K562 (cell line): Measurements from ENCODE around the gene RGS9. TPM values are rescaled to one million over a fixed set of nuclear protein-coding genes. Genes with fewer than 3 reads are reported as not detected.

Source experiments
- CBX3 ChIP-seq, 2 experiments: IDR thresholded peaks; 1 replicate in 1 of 2; 2 replicates in 1 of 2; pipeline ENCODE4 v1.6.1; 2012; ENCODE audit warnings: inconsistent platforms in 2 of 2, low read length in 2 of 2, borderline replicate concordance in 1 of 2, control low read depth in 1 of 2
- CC2D1A ChIP-seq: fragments of 450-650 bp; IDR thresholded peaks from 2 replicates; pipeline ENCODE4 v1.6.1; 2017; ENCODE audit warnings: mild to moderate bottlenecking
- CREB3L1 ChIP-seq: fragments of 450-650 bp; IDR thresholded peaks from 2 replicates; pipeline ENCODE4 v1.6.1; 2014; ENCODE audit warnings: low read depth, mild to moderate bottlenecking, moderate library complexity, borderline replicate concordance
- DEAF1 ChIP-seq: fragments of 450-650 bp; formaldehyde crosslinking; IDR thresholded peaks from 2 replicates; pipeline ENCODE4 v1.4.0; 2020; ENCODE audit warnings: mild to moderate bottlenecking, moderate library complexity
- EZH2 ChIP-seq: IDR thresholded peaks from 2 replicates; pipeline ENCODE4 v1.6.1; 2012; ENCODE audit warnings: low read depth, mild to moderate bottlenecking, inconsistent platforms, low read length, borderline replicate concordance
- GABPB2 ChIP-seq: fragments of 250-450 bp; sonication (Bioruptor Pico); conservative IDR thresholded peaks from 2 replicates; pipeline ENCODE4 v1.5.1; 2021; ENCODE audit warnings: mild to moderate bottlenecking
- HDGF ChIP-seq: fragments of 450-650 bp; IDR thresholded peaks from 2 replicates; pipeline ENCODE4 v1.6.1; 2016
- LCOR ChIP-seq: sonication (generic); formaldehyde crosslinking; IDR thresholded peaks from 2 replicates; pipeline ENCODE4 v1.8.0; 2022; ENCODE audit warnings: mild to moderate bottlenecking, missing genetic modification reagents
- MXI1 ChIP-seq: IDR thresholded peaks from 2 replicates; pipeline ENCODE4 v1.6.1; 2011; ENCODE audit warnings: low read depth, mild to moderate bottlenecking, improper control_type of control experiment, low read length
- POLR3A ChIP-seq: IDR thresholded peaks from 2 replicates; pipeline ENCODE4 v1.6.1; 2011; ENCODE audit warnings: borderline replicate concordance, mild to moderate bottlenecking, moderate library complexity; ENCODE audit not compliant: insufficient read length, insufficient read depth; ENCODE audit errors: extremely low read depth
- PTTG1 ChIP-seq: fragments of 450-650 bp; IDR thresholded peaks from 2 replicates; pipeline ENCODE4 v1.6.1; 2016; ENCODE audit warnings: low read depth, mild to moderate bottlenecking, missing genetic modification characterization, missing compliant biosample characterization
- RBFOX2 ChIP-seq: fragments of 200-400 bp; formaldehyde crosslinking; IDR thresholded peaks from 2 replicates; pipeline ENCODE4 v1.6.1; 2017; ENCODE audit warnings: low read depth, mild to moderate bottlenecking, low read length, moderate library complexity
- SIN3A ChIP-seq, 2 experiments: fragments of 150-350 bp in 1 of 2; IDR thresholded peaks; 2 replicates each; pipeline ENCODE4 v1.6.1; 2011 to 2016; ENCODE audit warnings: borderline replicate concordance in 2 of 2, low read depth in 2 of 2, low read length in 2 of 2, mild to moderate bottlenecking in 2 of 2, moderate library complexity in 2 of 2; ENCODE audit not compliant: control insufficient read depth in 1 of 2
- TAF7 ChIP-seq: fragments of 450-650 bp; IDR thresholded peaks from 2 replicates; pipeline ENCODE4 v1.6.1; 2016; ENCODE audit warnings: missing genetic modification characterization, missing compliant biosample characterization
- THAP12 ChIP-seq: fragments of 250-450 bp; sonication (Bioruptor Pico); IDR thresholded peaks from 2 replicates; pipeline ENCODE4 v1.9.0; 2021; ENCODE audit warnings: mild to moderate bottlenecking, inconsistent platforms
- U2AF2 ChIP-seq: fragments of 200-400 bp; formaldehyde crosslinking; optimal IDR thresholded peaks from 2 replicates; pipeline ENCODE3; 2017; ENCODE audit warnings: low read depth, mild to moderate bottlenecking, low read length
- ZBTB2 ChIP-seq: fragments of 450-650 bp; IDR thresholded peaks from 2 replicates; pipeline ENCODE4 v1.6.1; 2016; ENCODE audit warnings: antibody characterized with exemption
- ZNF699 ChIP-seq: fragments of 250-450 bp; sonication (Bioruptor Pico); IDR thresholded peaks from 2 replicates; pipeline ENCODE4 v1.8.0; 2021; ENCODE audit warnings: mild to moderate bottlenecking, moderate library complexity; ENCODE audit not compliant: insufficient replicate concordance
- ZNF740 ChIP-seq, 3 experiments: fragments of 200-800 bp in 1 of 3; sonication (Bioruptor generic) in 1 of 3; sonication (generic) in 1 of 3; formaldehyde crosslinking in 1 of 3; IDR thresholded peaks; 2 replicates each; pipeline versions ENCODE4 v1.6.1 to v1.8.0; 2016 to 2022; ENCODE audit warnings: mild to moderate bottlenecking in 2 of 3, missing compliant biosample characterization in 2 of 3, missing genetic modification characterization in 2 of 3, missing genetic modification reagents in 1 of 3
- polyA plus RNA-seq, 8 experiments: library from polyadenylated mRNA; depleted of rRNA in 4 of 8; stranded (reverse) in 5 of 8; unstranded in 3 of 8; fragments of >200 nt; fragmentation: Nextera tagmentation in 2 of 8; fragmentation: Illumina TruSeq in 1 of 8; extraction: Ambion mirVana in 2 of 8; extraction: Trizol in 1 of 8; gene quantifications; 2 replicates each; pipeline versions ENCODE4 v1.2.1 to v1.2.3, GENCODE V29; 2011 to 2014; ENCODE audit warnings: inconsistent platforms in 1 of 8, missing spikeins in 1 of 8
- total RNA-seq, 7 experiments: library from RNA; depleted of rRNA in 6 of 7; stranded (reverse); fragments of >200 nt in 6 of 7; fragmentation: Illumina TruSeq in 2 of 7; extraction: Trizol in 2 of 7; gene quantifications; 2 replicates each; pipeline versions ENCODE4 v1.2.1 to v1.2.3, GENCODE V29; 2011 to 2021; ENCODE audit warnings: low replicate concordance in 1 of 7

RGS9 gene
- total and polyA plus RNA-seq, 9 of the 15 experiments (the other 6 are each of a cell fraction or from before 2014, with no cell fraction given), result 0.18 to 1.4 (median 0.55) TPM

- TF ChIP-seq CREB3L1, result 0 out of 2 replicates have a peak, but pooled peaks have one; percentile 13
- TF ChIP-seq RBFOX2, result no peak
- no peak for TF ChIP-seq PTTG1
- TF ChIP-seq SIN3A (IDR thresholded peaks at IDR 0.05; ENCODE audit: borderline replicate concordance in 2 of 2, control insufficient read depth in 1 of 2, low read depth in 2 of 2, low read length in 2 of 2), result no peak
- no peak for TF ChIP-seq HDGF
- TF ChIP-seq GABPB2, result no peak
- TF ChIP-seq POLR3A, result no peak
- no peak for TF ChIP-seq MXI1
- no peak for TF ChIP-seq TAF7
- TF ChIP-seq DEAF1, result peak; percentile 75
- no peak for TF ChIP-seq EZH2
- no peak for TF ChIP-seq ZBTB2
- TF ChIP-seq ZNF740 (CRISPR knock-in tag; IDR thresholded peaks at IDR 0.05), result peak; percentile 88
- TF ChIP-seq ZNF740 (tag; IDR thresholded peaks at IDR 0.05), result peak in 1 of 2 experiments; percentile 69; a peak in 2 of 4 replicates
- no peak for TF ChIP-seq U2AF2
- TF ChIP-seq THAP12, result no peak
- no peak for TF ChIP-seq ZNF699
- peak; percentile 32; the same call in 1 of the 2 replicates for TF ChIP-seq CC2D1A
- no peak for TF ChIP-seq CBX3 (IDR thresholded peaks at IDR 0.05; ENCODE audit: borderline replicate concordance in 1 of 2, low read length in 2 of 2)
- no peak for TF ChIP-seq LCOR
These were observed 61.6 kb downstream of the RGS9 start (continued) for GRCh38 chr17:65198653-65199382.
